Trophoblast cell (in vitro differentiated cells and primary cell): Measurements from ENCODE around the gene KRT34.
"Not testable (repeated sequence)": the region's sequence is repeated elsewhere in the genome, so short reads cannot be mapped to it uniquely, and the experiment has no call there.

ENCODE experiments used
- DNase-seq, 2 donors: peaks; one replicate each; pipeline ENCODE4 v3.0.0-alpha.2; 2016
- H2AFZ ChIP-seq: 2 replicates; pipeline ENCODE4 v1.6.1; 2013; ENCODE audit warnings: low read length, moderate library complexity, mild to moderate bottlenecking; ENCODE audit not compliant: insufficient read depth, poor library complexity
- H2AK5ac ChIP-seq: 2 replicates; pipeline ENCODE4 v1.6.1; 2013; ENCODE audit warnings: mild to moderate bottlenecking, low read length
- H2BK120ac ChIP-seq: 2 replicates; pipeline ENCODE4 v1.6.1; 2013; ENCODE audit warnings: low read length, mild to moderate bottlenecking, moderate library complexity; ENCODE audit not compliant: insufficient read depth, poor library complexity
- H2BK12ac ChIP-seq: 2 replicates; pipeline ENCODE4 v1.6.1; 2013; ENCODE audit warnings: mild to moderate bottlenecking, low read length, moderate library complexity
- H2BK5ac ChIP-seq: 2 replicates; pipeline ENCODE4 v1.6.1; 2013; ENCODE audit warnings: low read length, low read depth, moderate library complexity, mild to moderate bottlenecking; ENCODE audit not compliant: poor library complexity
- H3K14ac ChIP-seq: 2 replicates; pipeline ENCODE4 v1.6.1; 2013; ENCODE audit warnings: mild to moderate bottlenecking, low read length
- H3K18ac ChIP-seq: 2 replicates; pipeline ENCODE4 v1.6.1; 2013; ENCODE audit warnings: mild to moderate bottlenecking, low read length
- H3K23ac ChIP-seq: 2 replicates; pipeline ENCODE4 v1.6.1; 2013; ENCODE audit warnings: low read length
- H3K27ac ChIP-seq: 2 replicates; pipeline ENCODE4 v1.5.1; 2013; ENCODE audit warnings: low read depth, mild to moderate bottlenecking, inconsistent platforms, low read length, moderate library complexity
- H3K27me3 ChIP-seq: 2 replicates; pipeline ENCODE4 v1.6.1; 2013; ENCODE audit warnings: inconsistent platforms, mild to moderate bottlenecking, low read length, moderate library complexity; ENCODE audit not compliant: insufficient read depth
- H3K36me3 ChIP-seq, 2 experiments: 1 replicate in 1 of 2; 2 replicates in 1 of 2; pipeline ENCODE4 v1.6.1; 2013; ENCODE audit warnings: low read length in 2 of 2, mild to moderate bottlenecking in 2 of 2, moderate library complexity in 1 of 2; ENCODE audit not compliant: insufficient read depth in 2 of 2, control insufficient read depth in 1 of 2
- H3K4ac ChIP-seq: 2 replicates; pipeline ENCODE4 v1.6.1; 2013; ENCODE audit warnings: low read depth, mild to moderate bottlenecking, low read length, moderate library complexity
- H3K4me1 ChIP-seq, 2 experiments: 1 replicate in 1 of 2; 2 replicates in 1 of 2; pipeline ENCODE4 v1.6.1; 2013; ENCODE audit warnings: low read length in 2 of 2, mild to moderate bottlenecking in 2 of 2, moderate library complexity in 1 of 2; ENCODE audit not compliant: insufficient read depth in 2 of 2, control insufficient read depth in 1 of 2
- H3K4me2 ChIP-seq: 2 replicates; pipeline ENCODE4 v1.6.1; 2013; ENCODE audit warnings: inconsistent platforms, mild to moderate bottlenecking, low read length, moderate library complexity
- H3K4me3 ChIP-seq: 2 replicates; pipeline ENCODE4 v1.5.1; 2013; ENCODE audit warnings: mild to moderate bottlenecking, low read depth, low read length, inconsistent platforms
- H3K79me1 ChIP-seq: one replicate; pipeline ENCODE4 v1.6.1; 2013; ENCODE audit warnings: low read length
- H3K79me2 ChIP-seq: 2 replicates; pipeline ENCODE4 v1.6.1; 2013; ENCODE audit warnings: low read length, mild to moderate bottlenecking; ENCODE audit not compliant: control insufficient read depth, insufficient read depth, poor library complexity
- H3K9ac ChIP-seq: 2 replicates; pipeline ENCODE4 v1.6.1; 2013; ENCODE audit warnings: mild to moderate bottlenecking, low read length
- H3K9me3 ChIP-seq: 2 replicates; pipeline ENCODE4 v1.6.1; 2013; ENCODE audit warnings: low read depth, mild to moderate bottlenecking, control low read depth, inconsistent platforms, low read length; ENCODE audit not compliant: insufficient read depth
- H4K12ac ChIP-seq: 2 replicates; pipeline ENCODE4 v1.6.1; 2013; ENCODE audit warnings: low read depth, mild to moderate bottlenecking, low read length, moderate library complexity
- H4K8ac ChIP-seq: 2 replicates; pipeline ENCODE4 v1.6.1; 2013; ENCODE audit warnings: low read depth, mild to moderate bottlenecking, low read length, moderate library complexity
- H4K91ac ChIP-seq: one replicate; pipeline ENCODE4 v1.6.1; 2013; ENCODE audit warnings: low read depth, mild to moderate bottlenecking, low read length, moderate library complexity
- WGBS: extraction: QIAGEN DNeasy Blood & Tissue Kit; methylation state at CpG from one replicate; pipeline ENCODE4 v1.1.7; 2013; ENCODE audit warnings: missing lambda C conversion rate; ENCODE audit not compliant: insufficient read length, insufficient coverage; ENCODE audit errors: extremely low coverage; 5-methylcytosine and 5-hydroxymethylcytosine counted together

The KRT34 gene

GRCh38 chr17:41351177-41351576 is 30.9 kb downstream of the KRT34 start:
- no peak overlapping the region for H3K18ac ChIP-seq
- H3K79me1 ChIP-seq, result peaks cover 3% of the 10 kb centered on the region
- H4K12ac ChIP-seq, result no peak overlapping the region
- no peaks in the 10 kb centered on the region for H3K9me3 ChIP-seq
- no peak overlapping the region for H2AFZ ChIP-seq
- H3K23ac ChIP-seq, result no peak overlapping the region
- H3K4me2 ChIP-seq, result no peak overlapping the region
- no peak overlapping the region for H3K27ac ChIP-seq
- no peaks in the 10 kb centered on the region for H3K79me2 ChIP-seq
- no peak overlapping the region for H2AK5ac ChIP-seq
- H3K14ac ChIP-seq, result no peak overlapping the region
- H2BK5ac ChIP-seq, result no peak overlapping the region
- no peaks in the 10 kb centered on the region for H3K36me3 ChIP-seq
- H3K4me1 ChIP-seq, result no peaks in the 10 kb centered on the region
- no peak overlapping the region for H4K8ac ChIP-seq
- H2BK120ac ChIP-seq, result no peak overlapping the region
- H3K9ac ChIP-seq, result no peak overlapping the region
- H3K27me3 ChIP-seq, result no peaks in the 10 kb centered on the region
- WGBS, result no CpG with 5 or more reads among the region's 2 CpGs
- no peak for DNase-seq
- no peak overlapping the region for H3K4me3 ChIP-seq
- H2BK12ac ChIP-seq, result no peak overlapping the region
- H4K91ac ChIP-seq, result no peak overlapping the region
- no peak overlapping the region for H3K4ac ChIP-seq

GRCh38 chr17:41350381-41350878 is 31.7 kb downstream of the KRT34 start, which contains the start of gene KRT33A:
Gene KRT33A, minus strand, starts transcription at chr17:41350828. Its CDS starts 61 bp downstream, at chr17:41350767.
- not testable (repeated sequence) for H3K27ac ChIP-seq, H3K27me3 ChIP-seq, H4K8ac ChIP-seq, H3K9ac ChIP-seq, H2BK12ac ChIP-seq, H3K4me3 ChIP-seq, H3K79me1 ChIP-seq, H3K36me3 ChIP-seq, H3K4me1 ChIP-seq, H3K79me2 ChIP-seq, H3K23ac ChIP-seq, H3K18ac ChIP-seq, H2AK5ac ChIP-seq, H3K14ac ChIP-seq, H3K4me2 ChIP-seq, H4K12ac ChIP-seq, H3K9me3 ChIP-seq, H2BK120ac ChIP-seq, H2AFZ ChIP-seq, H2BK5ac ChIP-seq, H3K4ac ChIP-seq, H4K91ac ChIP-seq, DNase-seq
- WGBS, result no CpG with 5 or more reads among the region's 16 CpGs

GRCh38 chr17:41347869-41348760 is 34.0 kb downstream of the KRT34 start:
- no peaks in the 10 kb centered on the region for H3K36me3 ChIP-seq
- H3K27ac ChIP-seq, result no peak overlapping the region
- no peak overlapping the region for H4K8ac ChIP-seq
- no peak overlapping the region for H3K23ac ChIP-seq
- no peaks in the 10 kb centered on the region for H3K9me3 ChIP-seq
- no peak overlapping the region for H3K14ac ChIP-seq
- no CpG with 5 or more reads among the region's 7 CpGs for WGBS
- no peak overlapping the region for H4K91ac ChIP-seq
- no peaks in the 10 kb centered on the region for H3K27me3 ChIP-seq
- peak; percentile 77 to 81 for DNase-seq
- H3K18ac ChIP-seq, result no peak overlapping the region
- H4K12ac ChIP-seq, result no peak overlapping the region
- no peak overlapping the region for H3K9ac ChIP-seq
- no peak overlapping the region for H2BK5ac ChIP-seq
- peaks cover 3% of the 10 kb centered on the region for H3K79me1 ChIP-seq
- no peak overlapping the region for H2AFZ ChIP-seq
- H3K4me3 ChIP-seq, result no peak overlapping the region
- no peak overlapping the region for H3K4me2 ChIP-seq
- H2BK12ac ChIP-seq, result no peak overlapping the region
- H2AK5ac ChIP-seq, result no peak overlapping the region
- no peaks in the 10 kb centered on the region for H3K79me2 ChIP-seq
- no peak overlapping the region for H2BK120ac ChIP-seq
- H3K4ac ChIP-seq, result no peak overlapping the region
- H3K4me1 ChIP-seq, result no peaks in the 10 kb centered on the region

GRCh38 chr17:41346421-41346820 is 35.7 kb downstream of the KRT34 start:
- H3K4ac ChIP-seq, H2BK5ac ChIP-seq, H3K18ac ChIP-seq, H3K4me2 ChIP-seq, H3K9me3 ChIP-seq, H3K4me3 ChIP-seq, H3K27me3 ChIP-seq, H3K4me1 ChIP-seq, H3K9ac ChIP-seq, H2BK120ac ChIP-seq, H3K79me2 ChIP-seq, H2AK5ac ChIP-seq, H2AFZ ChIP-seq, H3K36me3 ChIP-seq, H4K91ac ChIP-seq, H3K79me1 ChIP-seq, H3K27ac ChIP-seq, H2BK12ac ChIP-seq, H4K8ac ChIP-seq, H3K14ac ChIP-seq, H4K12ac ChIP-seq, H3K23ac ChIP-seq: not testable (repeated sequence)
- WGBS, result no CpG with 5 or more reads among the region's 16 CpGs
- DNase-seq, result peak in 1 of 2 donors; percentile 28
